GM23338 (cell line): ENCODE measurements around the gene DHRSX. TPM values are rescaled to one million over a fixed set of nuclear protein-coding genes. Genes with fewer than 3 reads are reported as not detected.

Source experiments
- ATAC-seq: fragments of 200-7000 bp; cut with Tn5 transposase; 3 replicates; pipeline ENCODE4 v1.9.1; 2020
- DNase-seq: peaks from one replicate; pipeline ENCODE4 v3.0.0-alpha.2; 2015; ENCODE audit warnings: low spot score
- H2AFZ ChIP-seq: fragments of 200-600 bp; sonication (generic); 2 replicates; pipeline ENCODE4 v1.8.0; 2016; ENCODE audit warnings: antibody characterized with exemption, mild to moderate bottlenecking, moderate library complexity
- H3F3A ChIP-seq: fragments of 200-600 bp; sonication (generic); replicated peaks from 2 replicates; pipeline ENCODE4 v1.8.0; 2017; ENCODE audit warnings: antibody characterized with exemption, mixed run types, low read depth
- H3K27ac ChIP-seq: fragments of 200-600 bp; sonication (generic); 2 replicates; pipeline ENCODE4 v1.6.1; 2016; ENCODE audit warnings: low read depth
- H3K27me3 ChIP-seq: fragments of 200-600 bp; sonication (generic); 2 replicates; pipeline ENCODE4 v1.8.0; 2016; ENCODE audit warnings: mild to moderate bottlenecking, mixed run types, moderate library complexity; ENCODE audit not compliant: insufficient read depth
- H3K36me3 ChIP-seq: fragments of 200-600 bp; sonication (generic); 2 replicates; pipeline ENCODE4 v1.8.0; 2016; ENCODE audit warnings: mild to moderate bottlenecking; ENCODE audit not compliant: insufficient read depth
- H3K4me1 ChIP-seq: fragments of 200-600 bp; sonication (generic); 2 replicates; pipeline ENCODE4 v1.8.0; 2016; ENCODE audit warnings: mild to moderate bottlenecking, moderate library complexity; ENCODE audit not compliant: insufficient read depth
- H3K4me2 ChIP-seq: fragments of 200-600 bp; sonication (generic); 2 replicates; pipeline ENCODE4 v1.7.1; 2017; ENCODE audit warnings: mixed run types
- H3K4me3 ChIP-seq: fragments of 200-600 bp; sonication (generic); 2 replicates; pipeline ENCODE4 v1.6.1; 2016; ENCODE audit warnings: mixed run types
- H3K79me2 ChIP-seq: fragments of 200-600 bp; sonication (generic); replicated peaks from 2 replicates; pipeline ENCODE4 v1.8.0; 2017; ENCODE audit warnings: mild to moderate bottlenecking; ENCODE audit not compliant: insufficient read depth
- H3K9me2 ChIP-seq: fragments of 200-600 bp; sonication (generic); 2 replicates; pipeline ENCODE4 v1.8.0; 2017; ENCODE audit not compliant: insufficient read depth
- H4K20me1 ChIP-seq: fragments of 200-600 bp; sonication (generic); replicated peaks from 2 replicates; pipeline ENCODE4 v1.8.0; 2017; ENCODE audit warnings: mild to moderate bottlenecking; ENCODE audit not compliant: insufficient read depth
- H3K27ac Mint-ChIP-seq: 2 replicates; pipeline ENCODE4 v1.8.0; 2020; ENCODE audit warnings: inconsistent platforms, mild to moderate bottlenecking, moderate library complexity, mixed read lengths
- H3K27me3 Mint-ChIP-seq: 3 replicates; pipeline ENCODE4 v1.8.0; 2022; ENCODE audit warnings: low read depth, mild to moderate bottlenecking, moderate library complexity, mixed read lengths, inconsistent platforms; ENCODE audit not compliant: insufficient read depth, poor library complexity
- H3K36me3 Mint-ChIP-seq: 3 replicates; pipeline ENCODE4 v1.8.0; 2021; ENCODE audit warnings: low read depth, mild to moderate bottlenecking, inconsistent platforms, moderate library complexity, mixed read lengths
- H3K4me1 Mint-ChIP-seq: 3 replicates; pipeline ENCODE4 v1.8.0; 2020; ENCODE audit warnings: mild to moderate bottlenecking, inconsistent platforms, mixed read lengths
- H3K4me3 Mint-ChIP-seq: 3 replicates; pipeline ENCODE4 v1.8.0; 2021; ENCODE audit warnings: moderate library complexity, mild to moderate bottlenecking, inconsistent platforms, mixed read lengths
- H3K9me3 Mint-ChIP-seq: 3 replicates; pipeline ENCODE4 v1.8.0; 2020; ENCODE audit warnings: moderate library complexity, mild to moderate bottlenecking, inconsistent platforms, mixed read lengths
- CREB1 ChIP-seq: fragments of 250-450 bp; sonication (Bioruptor Pico); IDR thresholded peaks from 2 replicates; pipeline ENCODE4 v1.5.0; 2020; ENCODE audit warnings: low read depth, mild to moderate bottlenecking, moderate library complexity
- EZH2 ChIP-seq: fragments of 200-600 bp; sonication (generic); IDR thresholded peaks from one replicate; pipeline ENCODE4 v1.8.0; 2017; ENCODE audit warnings: antibody characterized with exemption, mild to moderate bottlenecking, low read depth; ENCODE audit not compliant: unreplicated experiment
- JUNB ChIP-seq: IDR thresholded peaks from one replicate; pipeline ENCODE4 v1.6.1; 2016; ENCODE audit warnings: antibody characterized with exemption; ENCODE audit not compliant: unreplicated experiment
- NANOG ChIP-seq: IDR thresholded peaks from 2 replicates; pipeline ENCODE4 v1.6.1; 2016; ENCODE audit warnings: antibody characterized with exemption, borderline replicate concordance
- POLR2AphosphoS5 ChIP-seq: IDR thresholded peaks from 2 replicates; pipeline ENCODE4 v1.6.1; 2016; ENCODE audit warnings: antibody characterized with exemption, low read depth
- STAT1 ChIP-seq: IDR thresholded peaks from one replicate; pipeline ENCODE4 v1.6.1; 2016; ENCODE audit warnings: antibody characterized with exemption; ENCODE audit not compliant: unreplicated experiment
- ZNF331 ChIP-seq: fragments of 250-450 bp; sonication (Bioruptor Pico); IDR thresholded peaks from 2 replicates; pipeline ENCODE4 v1.5.0; 2020; ENCODE audit warnings: low read depth, mild to moderate bottlenecking, moderate library complexity
- polyA plus RNA-seq: library from polyadenylated mRNA; unstranded; fragments of >200 nt; fragmentation: Nextera tagmentation; extraction: Ambion mirVana; gene quantifications from 2 replicates; pipeline ENCODE4 v1.2.1, GENCODE V29; 2016
- total RNA-seq: library from RNA; depleted of rRNA; stranded (reverse); fragments of >200 nt; shearing (Covaris generic); gene quantifications from 2 replicates; pipeline ENCODE4 v1.2.3, GENCODE V29; 2014
- TF ChIP-seq, protein P1 (sequence below), 2 experiments: fragments of 200-600 bp in 1 of 2; sonication (generic) in 1 of 2; conservative IDR thresholded peaks; 2 replicates each; pipeline versions ENCODE4 v1.5.1 to v1.6.1; 2016 to 2017; ENCODE audit warnings: antibody characterized with exemption in 2 of 2, low read depth in 2 of 2, mild to moderate bottlenecking in 2 of 2, moderate library complexity in 1 of 2
- TF ChIP-seq, protein P2 (sequence below): fragments of 250-450 bp; sonication (Bioruptor Pico); IDR thresholded peaks from 2 replicates; pipeline ENCODE4 v1.5.0; 2020; ENCODE audit warnings: mild to moderate bottlenecking, moderate library complexity
- TF ChIP-seq, protein P3 (sequence below): IDR thresholded peaks from one replicate; pipeline ENCODE4 v1.6.1; 2018; ENCODE audit warnings: antibody characterized with exemption; ENCODE audit not compliant: unreplicated experiment
- TF ChIP-seq, protein P4 (sequence below): IDR thresholded peaks from 2 replicates; pipeline ENCODE4 v1.6.1; 2016; ENCODE audit warnings: antibody characterized with exemption

DHRSX gene
- total and polyA plus RNA-seq, 2 experiments from 2014 or later, result 33.9 to 43.0 TPM

DNA sequence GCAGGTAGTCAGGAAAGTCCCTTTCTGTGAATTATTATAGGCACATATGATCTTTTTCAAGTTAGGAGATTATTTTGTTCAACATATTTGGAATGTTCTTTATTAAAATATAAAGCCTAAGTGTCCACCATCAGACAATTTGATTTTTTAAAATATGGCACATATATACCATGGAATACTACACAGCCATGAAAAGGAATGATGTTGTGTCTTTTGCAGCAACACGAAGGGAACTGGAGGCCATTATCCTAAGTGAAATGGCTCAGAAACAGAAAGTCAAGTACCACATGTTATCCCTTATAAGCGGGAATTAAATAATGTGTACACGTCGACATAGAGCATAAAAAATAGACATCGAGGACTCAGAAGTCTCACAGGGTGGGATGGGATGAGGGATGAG lies 73.0 kb downstream of the DHRSX start (continued):
- TF ChIP-seq, protein P1, sequence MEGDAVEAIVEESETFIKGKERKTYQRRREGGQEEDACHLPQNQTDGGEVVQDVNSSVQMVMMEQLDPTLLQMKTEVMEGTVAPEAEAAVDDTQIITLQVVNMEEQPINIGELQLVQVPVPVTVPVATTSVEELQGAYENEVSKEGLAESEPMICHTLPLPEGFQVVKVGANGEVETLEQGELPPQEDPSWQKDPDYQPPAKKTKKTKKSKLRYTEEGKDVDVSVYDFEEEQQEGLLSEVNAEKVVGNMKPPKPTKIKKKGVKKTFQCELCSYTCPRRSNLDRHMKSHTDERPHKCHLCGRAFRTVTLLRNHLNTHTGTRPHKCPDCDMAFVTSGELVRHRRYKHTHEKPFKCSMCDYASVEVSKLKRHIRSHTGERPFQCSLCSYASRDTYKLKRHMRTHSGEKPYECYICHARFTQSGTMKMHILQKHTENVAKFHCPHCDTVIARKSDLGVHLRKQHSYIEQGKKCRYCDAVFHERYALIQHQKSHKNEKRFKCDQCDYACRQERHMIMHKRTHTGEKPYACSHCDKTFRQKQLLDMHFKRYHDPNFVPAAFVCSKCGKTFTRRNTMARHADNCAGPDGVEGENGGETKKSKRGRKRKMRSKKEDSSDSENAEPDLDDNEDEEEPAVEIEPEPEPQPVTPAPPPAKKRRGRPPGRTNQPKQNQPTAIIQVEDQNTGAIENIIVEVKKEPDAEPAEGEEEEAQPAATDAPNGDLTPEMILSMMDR (conservative IDR thresholded peaks at IDR 0.05; ENCODE audit: low read depth in 2 of 2), result no peak
- no peak for TF ChIP-seq JUNB
- no peak for TF ChIP-seq CREB1 (CRISPR knock-in tag)

DNA sequence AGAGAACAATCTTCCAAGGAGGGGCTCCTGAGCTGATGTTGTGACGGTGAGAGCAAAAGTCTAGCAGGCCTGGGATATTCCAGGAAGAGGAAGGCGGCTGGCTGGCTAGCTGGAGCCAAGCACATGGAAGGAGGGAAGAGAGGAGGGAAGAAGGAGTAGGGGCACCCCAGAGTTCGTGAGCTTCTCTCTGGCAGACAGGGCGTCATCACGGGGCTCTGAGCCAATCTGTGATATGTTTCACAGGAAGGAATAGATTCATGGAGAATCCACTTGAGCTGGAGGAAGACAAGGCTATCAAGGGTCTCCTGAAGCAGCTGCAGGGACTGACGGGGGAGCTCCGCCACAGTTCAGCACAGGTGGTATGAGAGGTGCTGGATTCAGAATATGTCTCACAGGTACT lies 73.6 kb downstream of the DHRSX start:
- Mint-ChIP-seq H3K36me3 (peaks cover 70% of the 10 kb centered on the region), H3K27me3 (peaks cover 7% of the 10 kb centered on the region), H3K9me3 (peaks cover 31% of the 10 kb centered on the region), H3K27ac (no peak overlapping the region), H3K4me1 (peaks cover 9% of the 10 kb centered on the region), H3K4me3 (no peak overlapping the region)
- DNase-seq (no peak), ATAC-seq (no peak)
- Histone ChIP-seq H2AFZ (no peak overlapping the region), H4K20me1 (peaks cover 10% of the 10 kb centered on the region), H3K4me1 (peaks cover 4% of the 10 kb centered on the region), H3K27ac (no peak overlapping the region), H3K27me3 (no peaks in the 10 kb centered on the region), H3K4me2 (no peak overlapping the region), H3F3A (no peaks in the 10 kb centered on the region), H3K9me2 (no peaks in the 10 kb centered on the region), H3K36me3 (peaks cover 16% of the 10 kb centered on the region), H3K4me3 (no peak overlapping the region), H3K79me2 (peaks cover 26% of the 10 kb centered on the region)
- TF ChIP-seq NANOG, result no peak
- TF ChIP-seq CREB1 (CRISPR knock-in tag), result no peak
- no peak for TF ChIP-seq ZNF331 (CRISPR knock-in tag)
- TF ChIP-seq, protein P2, sequence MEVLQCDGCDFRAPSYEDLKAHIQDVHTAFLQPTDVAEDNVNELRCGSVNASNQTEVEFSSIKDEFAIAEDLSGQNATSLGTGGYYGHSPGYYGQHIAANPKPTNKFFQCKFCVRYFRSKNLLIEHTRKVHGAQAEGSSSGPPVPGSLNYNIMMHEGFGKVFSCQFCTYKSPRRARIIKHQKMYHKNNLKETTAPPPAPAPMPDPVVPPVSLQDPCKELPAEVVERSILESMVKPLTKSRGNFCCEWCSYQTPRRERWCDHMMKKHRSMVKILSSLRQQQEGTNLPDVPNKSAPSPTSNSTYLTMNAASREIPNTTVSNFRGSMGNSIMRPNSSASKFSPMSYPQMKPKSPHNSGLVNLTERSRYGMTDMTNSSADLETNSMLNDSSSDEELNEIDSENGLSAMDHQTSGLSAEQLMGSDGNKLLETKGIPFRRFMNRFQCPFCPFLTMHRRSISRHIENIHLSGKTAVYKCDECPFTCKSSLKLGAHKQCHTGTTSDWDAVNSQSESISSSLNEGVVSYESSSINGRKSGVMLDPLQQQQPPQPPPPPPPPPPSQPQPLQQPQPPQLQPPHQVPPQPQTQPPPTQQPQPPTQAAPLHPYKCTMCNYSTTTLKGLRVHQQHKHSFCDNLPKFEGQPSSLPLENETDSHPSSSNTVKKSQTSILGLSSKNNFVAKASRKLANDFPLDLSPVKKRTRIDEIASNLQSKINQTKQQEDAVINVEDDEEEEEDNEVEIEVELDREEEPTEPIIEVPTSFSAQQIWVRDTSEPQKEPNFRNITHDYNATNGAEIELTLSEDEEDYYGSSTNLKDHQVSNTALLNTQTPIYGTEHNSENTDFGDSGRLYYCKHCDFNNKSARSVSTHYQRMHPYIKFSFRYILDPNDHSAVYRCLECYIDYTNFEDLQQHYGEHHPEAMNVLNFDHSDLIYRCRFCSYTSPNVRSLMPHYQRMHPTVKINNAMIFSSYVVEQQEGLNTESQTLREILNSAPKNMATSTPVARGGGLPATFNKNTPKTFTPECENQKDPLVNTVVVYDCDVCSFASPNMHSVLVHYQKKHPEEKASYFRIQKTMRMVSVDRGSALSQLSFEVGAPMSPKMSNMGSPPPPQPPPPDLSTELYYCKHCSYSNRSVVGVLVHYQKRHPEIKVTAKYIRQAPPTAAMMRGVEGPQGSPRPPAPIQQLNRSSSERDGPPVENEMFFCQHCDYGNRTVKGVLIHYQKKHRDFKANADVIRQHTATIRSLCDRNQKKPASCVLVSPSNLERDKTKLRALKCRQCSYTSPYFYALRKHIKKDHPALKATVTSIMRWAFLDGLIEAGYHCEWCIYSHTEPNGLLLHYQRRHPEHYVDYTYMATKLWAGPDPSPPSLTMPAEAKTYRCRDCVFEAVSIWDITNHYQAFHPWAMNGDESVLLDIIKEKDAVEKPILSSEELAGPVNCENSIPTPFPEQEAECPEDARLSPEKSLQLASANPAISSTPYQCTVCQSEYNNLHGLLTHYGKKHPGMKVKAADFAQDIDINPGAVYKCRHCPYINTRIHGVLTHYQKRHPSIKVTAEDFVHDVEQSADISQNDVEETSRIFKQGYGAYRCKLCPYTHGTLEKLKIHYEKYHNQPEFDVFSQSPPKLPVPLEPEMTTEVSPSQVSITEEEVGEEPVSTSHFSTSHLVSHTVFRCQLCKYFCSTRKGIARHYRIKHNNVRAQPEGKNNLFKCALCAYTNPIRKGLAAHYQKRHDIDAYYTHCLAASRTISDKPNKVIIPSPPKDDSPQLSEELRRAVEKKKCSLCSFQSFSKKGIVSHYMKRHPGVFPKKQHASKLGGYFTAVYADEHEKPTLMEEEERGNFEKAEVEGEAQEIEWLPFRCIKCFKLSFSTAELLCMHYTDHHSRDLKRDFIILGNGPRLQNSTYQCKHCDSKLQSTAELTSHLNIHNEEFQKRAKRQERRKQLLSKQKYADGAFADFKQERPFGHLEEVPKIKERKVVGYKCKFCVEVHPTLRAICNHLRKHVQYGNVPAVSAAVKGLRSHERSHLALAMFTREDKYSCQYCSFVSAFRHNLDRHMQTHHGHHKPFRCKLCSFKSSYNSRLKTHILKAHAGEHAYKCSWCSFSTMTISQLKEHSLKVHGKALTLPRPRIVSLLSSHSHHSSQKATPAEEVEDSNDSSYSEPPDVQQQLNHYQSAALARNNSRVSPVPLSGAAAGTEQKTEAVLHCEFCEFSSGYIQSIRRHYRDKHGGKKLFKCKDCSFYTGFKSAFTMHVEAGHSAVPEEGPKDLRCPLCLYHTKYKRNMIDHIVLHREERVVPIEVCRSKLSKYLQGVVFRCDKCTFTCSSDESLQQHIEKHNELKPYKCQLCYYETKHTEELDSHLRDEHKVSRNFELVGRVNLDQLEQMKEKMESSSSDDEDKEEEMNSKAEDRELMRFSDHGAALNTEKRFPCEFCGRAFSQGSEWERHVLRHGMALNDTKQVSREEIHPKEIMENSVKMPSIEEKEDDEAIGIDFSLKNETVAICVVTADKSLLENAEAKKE (CRISPR knock-in tag), result no peak
- TF ChIP-seq EZH2, result no peak
- TF ChIP-seq POLR2AphosphoS5, result no peak
- TF ChIP-seq, protein P3, sequence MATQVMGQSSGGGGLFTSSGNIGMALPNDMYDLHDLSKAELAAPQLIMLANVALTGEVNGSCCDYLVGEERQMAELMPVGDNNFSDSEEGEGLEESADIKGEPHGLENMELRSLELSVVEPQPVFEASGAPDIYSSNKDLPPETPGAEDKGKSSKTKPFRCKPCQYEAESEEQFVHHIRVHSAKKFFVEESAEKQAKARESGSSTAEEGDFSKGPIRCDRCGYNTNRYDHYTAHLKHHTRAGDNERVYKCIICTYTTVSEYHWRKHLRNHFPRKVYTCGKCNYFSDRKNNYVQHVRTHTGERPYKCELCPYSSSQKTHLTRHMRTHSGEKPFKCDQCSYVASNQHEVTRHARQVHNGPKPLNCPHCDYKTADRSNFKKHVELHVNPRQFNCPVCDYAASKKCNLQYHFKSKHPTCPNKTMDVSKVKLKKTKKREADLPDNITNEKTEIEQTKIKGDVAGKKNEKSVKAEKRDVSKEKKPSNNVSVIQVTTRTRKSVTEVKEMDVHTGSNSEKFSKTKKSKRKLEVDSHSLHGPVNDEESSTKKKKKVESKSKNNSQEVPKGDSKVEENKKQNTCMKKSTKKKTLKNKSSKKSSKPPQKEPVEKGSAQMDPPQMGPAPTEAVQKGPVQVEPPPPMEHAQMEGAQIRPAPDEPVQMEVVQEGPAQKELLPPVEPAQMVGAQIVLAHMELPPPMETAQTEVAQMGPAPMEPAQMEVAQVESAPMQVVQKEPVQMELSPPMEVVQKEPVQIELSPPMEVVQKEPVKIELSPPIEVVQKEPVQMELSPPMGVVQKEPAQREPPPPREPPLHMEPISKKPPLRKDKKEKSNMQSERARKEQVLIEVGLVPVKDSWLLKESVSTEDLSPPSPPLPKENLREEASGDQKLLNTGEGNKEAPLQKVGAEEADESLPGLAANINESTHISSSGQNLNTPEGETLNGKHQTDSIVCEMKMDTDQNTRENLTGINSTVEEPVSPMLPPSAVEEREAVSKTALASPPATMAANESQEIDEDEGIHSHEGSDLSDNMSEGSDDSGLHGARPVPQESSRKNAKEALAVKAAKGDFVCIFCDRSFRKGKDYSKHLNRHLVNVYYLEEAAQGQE, result no peak
- no peak for TF ChIP-seq STAT1
- TF ChIP-seq, protein P4, sequence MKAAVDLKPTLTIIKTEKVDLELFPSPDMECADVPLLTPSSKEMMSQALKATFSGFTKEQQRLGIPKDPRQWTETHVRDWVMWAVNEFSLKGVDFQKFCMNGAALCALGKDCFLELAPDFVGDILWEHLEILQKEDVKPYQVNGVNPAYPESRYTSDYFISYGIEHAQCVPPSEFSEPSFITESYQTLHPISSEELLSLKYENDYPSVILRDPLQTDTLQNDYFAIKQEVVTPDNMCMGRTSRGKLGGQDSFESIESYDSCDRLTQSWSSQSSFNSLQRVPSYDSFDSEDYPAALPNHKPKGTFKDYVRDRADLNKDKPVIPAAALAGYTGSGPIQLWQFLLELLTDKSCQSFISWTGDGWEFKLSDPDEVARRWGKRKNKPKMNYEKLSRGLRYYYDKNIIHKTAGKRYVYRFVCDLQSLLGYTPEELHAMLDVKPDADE, result no peak
